ENCODE results near the gene OR2F1.
"Not testable (repeated sequence)": the region's sequence is repeated elsewhere in the genome, so short reads cannot be mapped to it uniquely, and the experiment has no call there.

The OR2F1 gene

GRCh38 chr7:143958781-143959180, 4.1 kb downstream of the OR2F1 start:
- DNase-seq: no peak

DNA sequence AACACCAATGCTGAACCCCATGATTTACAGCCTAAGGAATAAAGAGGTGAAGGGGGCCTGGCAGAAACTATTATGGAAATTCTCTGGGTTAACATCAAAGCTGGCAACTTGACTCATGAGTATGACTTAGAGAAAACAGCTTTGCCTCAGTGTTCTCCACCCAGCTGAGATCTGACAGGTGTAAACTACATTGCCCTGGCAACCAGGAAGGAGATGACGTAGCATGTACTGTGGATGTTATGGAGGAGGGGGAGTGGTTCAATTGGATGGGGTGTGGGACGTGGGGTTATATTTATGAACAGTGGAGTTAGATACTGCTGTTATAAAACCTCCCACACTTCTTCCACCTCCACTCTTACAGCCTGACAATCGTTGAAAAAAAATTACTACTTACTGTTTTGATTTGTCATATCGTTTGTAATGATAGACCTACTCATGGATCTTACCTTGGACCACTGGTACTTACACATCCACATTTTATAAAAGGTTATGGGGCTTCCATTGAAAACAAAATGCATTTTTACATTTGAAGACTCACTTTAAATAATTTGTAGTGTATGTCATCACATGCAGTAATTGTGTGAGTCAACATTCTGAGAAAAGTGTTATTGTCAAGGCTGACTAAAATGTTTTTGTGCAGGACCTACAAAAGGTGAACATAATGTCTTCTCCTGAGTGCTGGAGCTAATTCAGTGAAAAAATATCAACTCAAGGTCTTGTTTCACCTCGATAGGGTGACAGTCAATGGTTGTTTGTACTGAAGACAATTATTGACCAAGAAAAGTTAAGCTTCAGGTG, 6.4 kb downstream of the OR2F1 start:
- no peak for DNase-seq

DNA sequence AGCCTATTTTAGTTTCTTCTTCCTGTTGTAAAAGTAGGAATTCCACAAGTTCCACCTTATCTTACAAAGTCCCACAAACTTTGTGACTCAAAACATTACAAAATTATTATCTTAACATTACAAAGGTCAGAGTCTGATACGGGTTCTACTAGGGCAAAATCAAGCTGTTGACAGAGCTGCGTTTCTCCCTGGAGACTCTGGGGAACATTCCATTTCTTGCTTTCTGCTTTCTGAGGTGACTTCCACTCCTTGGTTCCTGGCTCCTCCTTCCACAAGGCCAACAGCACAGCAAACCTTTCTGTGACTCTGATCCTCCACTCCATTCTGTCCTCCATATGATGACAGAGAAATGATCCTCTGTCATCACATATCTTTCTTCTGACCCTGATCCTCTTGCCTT, 10.6 kb downstream of the OR2F1 start:
- DNase-seq: no peak

- no peak for DNase-seq
Observed at GRCh38 chr7:143967398-143967797, 12.8 kb downstream of the OR2F1 start.

DNA sequence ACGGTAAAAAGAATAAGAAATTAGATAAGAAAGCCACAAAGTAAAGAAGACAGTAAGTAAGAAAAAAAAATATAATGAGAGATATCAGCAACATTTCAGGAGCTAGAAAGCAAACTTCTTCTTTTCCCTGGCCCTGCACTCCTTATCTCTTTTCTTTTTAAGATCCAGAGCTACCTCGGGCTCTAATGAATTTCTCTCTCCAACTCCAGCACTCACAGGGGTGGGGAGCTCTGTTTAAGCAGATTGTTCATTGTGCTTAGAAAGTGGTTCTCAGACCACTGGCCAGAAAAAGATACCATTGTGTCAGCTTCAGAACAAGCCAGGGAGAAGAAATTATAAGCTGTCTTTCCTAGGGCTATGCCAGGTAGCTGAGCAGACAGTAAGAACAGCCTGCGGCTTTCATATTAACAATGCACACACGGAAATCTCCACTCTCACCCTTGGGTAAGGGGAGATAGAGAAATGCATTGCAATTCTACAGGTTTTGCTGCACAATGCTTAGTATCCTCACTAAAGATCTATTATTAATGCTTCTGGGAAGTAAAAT, 19.3 kb downstream of the OR2F1 start:
- DNase-seq: no peak

DNA sequence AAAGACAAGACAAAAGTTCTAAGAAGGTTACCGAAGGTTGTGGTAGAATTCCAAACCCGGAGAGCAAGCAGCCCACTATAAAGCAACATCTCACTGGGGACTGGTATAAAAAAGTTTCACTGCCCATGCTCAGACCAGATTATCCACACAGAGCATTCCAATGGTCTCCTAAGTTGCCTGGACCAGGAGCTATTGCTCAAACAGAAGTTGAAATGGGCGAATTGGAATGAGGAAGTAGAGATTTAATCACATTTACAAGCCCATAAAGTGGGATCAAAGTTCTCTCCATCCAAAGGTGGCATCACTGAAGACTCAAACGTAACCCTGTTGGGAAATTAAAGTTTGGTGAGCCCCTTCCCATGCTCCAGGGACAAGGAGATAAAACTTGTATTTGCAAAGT, 19.8 kb downstream of the OR2F1 start:
- no peak for DNase-seq

DNA sequence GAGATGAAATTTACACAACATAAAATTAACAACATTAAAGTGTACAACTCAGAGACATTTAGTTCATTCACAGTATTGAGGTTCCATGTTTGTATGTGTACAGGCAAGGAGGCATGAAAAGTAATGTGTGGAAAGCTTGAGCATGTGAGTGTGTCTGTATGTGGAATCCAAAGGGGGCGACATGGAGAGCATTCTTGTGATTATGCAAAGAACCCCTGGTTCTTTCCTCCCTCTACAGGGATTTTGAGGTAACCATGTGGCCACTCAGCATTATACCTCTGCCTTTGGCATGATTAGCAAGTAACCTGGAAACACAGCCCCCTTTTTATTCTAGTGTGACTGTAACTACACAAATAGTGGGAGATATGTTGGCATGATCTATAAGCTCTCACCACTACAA, 21.0 kb downstream of the OR2F1 start:
- DNase-seq: no peak

DNA sequence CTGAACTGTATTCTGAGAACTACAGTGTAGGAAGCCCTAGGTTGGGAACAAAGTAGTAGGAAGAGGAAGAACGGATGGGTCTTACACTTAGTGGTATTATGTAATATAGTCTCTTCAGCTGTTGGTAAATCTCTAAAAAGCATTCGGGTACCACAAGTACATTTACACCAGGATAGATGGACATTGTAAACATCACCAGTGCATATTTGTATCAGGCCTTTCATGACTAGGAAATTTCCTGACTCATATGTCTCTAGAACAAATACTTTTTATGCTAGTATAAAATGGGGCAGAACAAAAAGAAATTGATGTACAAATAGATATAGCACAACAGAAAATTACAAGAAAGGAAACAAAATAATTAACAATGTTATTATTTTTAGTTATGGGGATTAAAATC, 23.9 kb downstream of the OR2F1 start:
- no peak for DNase-seq

DNA sequence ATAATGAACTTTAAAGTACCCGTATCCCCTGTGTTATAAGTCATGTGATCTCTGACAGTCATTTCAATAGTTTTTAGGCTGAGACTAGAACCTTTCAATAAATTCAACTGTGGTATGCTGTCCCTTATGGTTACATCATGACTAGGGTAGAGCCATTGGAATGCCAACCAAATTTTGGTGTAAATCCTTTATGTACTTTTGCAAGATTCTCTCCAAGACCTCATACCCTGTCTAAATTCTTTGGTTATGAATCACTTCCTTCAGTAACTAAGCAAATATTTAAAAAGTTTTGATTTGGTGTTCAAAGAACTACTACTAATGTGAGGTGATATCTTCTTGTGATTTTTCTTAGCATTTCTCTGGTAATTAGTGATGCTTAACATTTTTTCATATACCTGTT, 24.7 kb downstream of the OR2F1 start:
- DNase-seq: no peak

- no peak for DNase-seq
Observed at GRCh38 chr7:143979998-143980397, 25.4 kb downstream of the OR2F1 start.

GRCh38 chr7:143980746-143981510, 26.3 kb downstream of the OR2F1 start:
- DNase-seq: no peak

DNA sequence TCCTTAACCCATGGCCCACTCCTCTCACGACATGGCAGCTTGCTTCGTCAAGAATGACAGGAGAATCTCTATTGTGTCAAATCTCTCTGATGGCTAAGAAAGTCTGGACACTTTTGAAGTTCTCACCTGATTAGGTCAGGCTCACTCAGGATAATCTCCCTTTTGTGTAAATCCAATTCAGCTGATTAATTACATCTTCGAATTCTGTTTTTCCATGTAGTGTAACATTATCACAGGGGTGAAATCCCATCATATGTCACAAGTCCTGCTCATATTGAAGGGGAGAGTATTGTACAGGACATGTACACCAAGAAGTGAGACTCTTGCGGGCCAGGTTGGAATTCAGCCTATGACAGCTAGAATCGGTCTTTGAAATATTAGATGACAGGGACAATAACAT, 29.3 kb downstream of the OR2F1 start:
- DNase-seq: no peak

DNA sequence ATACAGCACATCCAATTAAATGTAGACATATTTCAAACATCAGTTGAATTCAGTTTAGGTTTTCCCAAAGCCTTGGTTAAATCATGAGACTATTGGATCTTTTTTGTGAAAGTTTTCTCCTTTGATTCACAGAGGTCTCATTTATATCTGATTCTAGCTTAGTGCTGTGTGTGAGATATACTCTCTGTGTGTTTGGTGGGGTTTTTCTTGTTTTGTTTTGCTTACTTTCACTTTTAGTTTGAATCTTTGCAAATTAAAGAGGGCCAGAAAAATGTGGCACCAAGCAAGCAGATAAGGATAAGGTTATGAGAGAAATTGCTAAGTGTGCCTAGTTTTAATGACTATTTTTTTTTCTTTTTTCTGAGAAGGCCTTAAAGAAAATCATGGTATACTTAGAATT, 32.9 kb downstream of the OR2F1 start:
- no peak for DNase-seq

GRCh38 chr7:143988976-143989745, 34.5 kb downstream of the OR2F1 start:
- DNase-seq: no peak

DNA sequence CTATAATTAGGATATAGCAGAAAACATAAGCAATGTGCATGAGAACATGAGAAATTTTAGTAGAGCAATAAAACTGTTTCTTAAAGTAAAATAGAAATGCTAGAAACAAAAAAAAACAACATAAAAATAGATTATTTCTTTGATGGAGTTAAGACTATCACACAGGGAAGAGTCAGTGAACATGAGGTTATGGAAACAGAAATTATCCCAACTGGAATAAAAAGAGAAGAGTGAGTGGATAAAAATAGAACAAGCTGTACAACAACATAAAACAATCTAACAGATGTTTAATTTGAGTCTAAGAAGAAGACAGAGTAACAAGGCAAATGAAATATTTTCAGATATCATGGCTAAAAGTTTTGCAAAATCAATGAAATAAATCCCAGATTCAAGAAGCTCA, 38.0 kb downstream of the OR2F1 start:
- DNase-seq: no peak

DNA sequence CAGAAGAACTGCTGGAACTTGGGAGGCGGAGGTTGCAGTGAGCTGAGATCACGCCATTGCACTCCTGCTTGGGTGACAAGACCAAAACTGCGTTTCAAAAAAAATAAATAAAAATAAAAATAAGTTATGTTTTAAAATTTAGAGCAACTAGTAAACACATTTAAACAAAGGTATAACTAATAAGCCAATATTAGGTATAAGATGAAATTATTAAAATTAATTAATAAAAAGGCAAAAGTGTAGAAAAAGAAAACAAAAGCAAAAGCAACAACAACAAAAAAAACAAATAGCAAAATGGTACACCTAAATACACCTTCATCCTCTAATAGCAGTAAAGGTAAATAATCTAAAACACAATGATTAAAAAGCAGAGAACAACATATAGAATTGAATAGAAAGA, 39.3 kb downstream of the OR2F1 start:
- DNase-seq: no peak

- no peak for DNase-seq
Observed at GRCh38 chr7:144000020-144000419, 45.4 kb downstream of the OR2F1 start, which contains the start of gene OR6B1. Gene OR6B1, plus strand, starts transcription at chr7:144000320. Its CDS starts 3,677 bp downstream, at chr7:144003997.

GRCh38 chr7:144001543-144001942, 46.9 kb downstream of the OR2F1 start:
- no peak for DNase-seq

- no peak for DNase-seq
Observed at GRCh38 chr7:144004703-144005102, 50.1 kb downstream of the OR2F1 start.

GRCh38 chr7:144006029-144006691, 51.5 kb downstream of the OR2F1 start:
- no peak for DNase-seq

GRCh38 chr7:144006692-144007042, 52.0 kb downstream of the OR2F1 start:
- no peak for DNase-seq

DNA sequence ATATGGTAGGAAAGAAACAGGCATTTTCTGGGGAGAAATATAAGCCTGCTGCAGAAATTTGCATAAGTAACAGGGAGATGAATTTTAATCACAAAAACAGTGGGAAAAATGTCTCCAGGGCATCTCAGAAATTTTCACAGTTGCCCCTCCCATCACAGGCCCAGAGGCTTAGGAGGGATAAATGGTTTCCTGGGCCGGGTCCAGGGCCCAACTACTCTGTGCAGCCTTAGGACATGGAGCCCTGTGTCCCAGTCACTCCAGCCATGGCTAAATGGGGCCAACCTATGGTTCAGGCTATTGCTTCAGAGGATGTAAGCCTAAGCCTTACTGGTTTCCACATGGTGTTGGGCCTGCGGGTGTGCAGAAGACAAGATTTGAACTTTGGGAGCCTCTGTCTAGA, 54.7 kb downstream of the OR2F1 start:
- DNase-seq: no peak

GRCh38 chr7:144010061-144010460, 55.4 kb downstream of the OR2F1 start:
- not testable (repeated sequence) for DNase-seq
